GM12892 (cell line): ENCODE results near the gene TTF2.

Experiments
- POLR2A ChIP-seq: IDR thresholded peaks from 2 replicates; pipeline ENCODE4 v1.6.1; 2011; ENCODE audit warnings: low read depth, low read length, control low read depth
- POLR2AphosphoS5 ChIP-seq: IDR thresholded peaks from 2 replicates; pipeline ENCODE4 v1.6.1; 2011; ENCODE audit warnings: low read depth, low read length, control low read depth
- TAF1 ChIP-seq: IDR thresholded peaks from 2 replicates; pipeline ENCODE4 v1.6.1; 2011; ENCODE audit warnings: low read depth, mild to moderate bottlenecking, control low read depth, low read length, borderline replicate concordance

DNA sequence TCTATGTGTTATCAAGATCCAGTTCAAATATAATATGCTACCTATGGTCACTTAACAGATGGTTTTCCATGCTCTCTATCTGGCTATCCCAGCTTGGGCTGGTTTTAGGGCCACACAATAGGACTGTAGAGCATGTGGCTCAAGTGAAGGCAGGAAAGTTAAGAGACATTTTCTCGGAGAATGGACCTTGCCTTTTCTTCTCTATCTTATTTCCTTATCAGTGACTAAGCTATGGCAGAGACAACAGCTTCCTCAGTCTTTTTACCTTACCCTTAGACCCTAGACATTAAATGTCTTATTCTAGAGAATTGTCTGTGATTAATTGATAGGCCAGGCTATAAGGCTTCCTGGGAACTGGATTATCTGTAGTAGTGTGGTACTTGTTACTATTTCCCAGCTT is 30.4 kb upstream of the TTF2 start:
- TF ChIP-seq POLR2A = no peak
- TF ChIP-seq POLR2AphosphoS5 = no peak
- no peak for TF ChIP-seq TAF1
